ENCODE results near the gene MICAL2.

The MICAL2 gene

GRCh38 chr11:12091956-12092558 is 18.3 kb upstream of the MICAL2 start:
- H3K9ac ChIP-seq (ENCODE audit: low read length), result peak overlapping the region; percentile 14
- no peaks in the 10 kb centered on the region for H3K36me3 ChIP-seq (ENCODE audit: control insufficient read depth, insufficient read depth, low read length)
- no peaks in the 10 kb centered on the region for H3K9me3 ChIP-seq (ENCODE audit: control insufficient read depth, low read length)
- H3K27me3 ChIP-seq (ENCODE audit: control insufficient read depth, insufficient read depth, low read length), result no peaks in the 10 kb centered on the region
- H3K4me1 ChIP-seq (ENCODE audit: control insufficient read depth, insufficient read depth, low read length), result peaks cover 74% of the 10 kb centered on the region
- H3K4me3 ChIP-seq (ENCODE audit: low read length), result no peak overlapping the region

GRCh38 chr11:12092714-12093113 is 17.7 kb upstream of the MICAL2 start:
- Histone ChIP-seq H3K4me1 (ENCODE audit: control insufficient read depth, insufficient read depth, low read length) (peaks cover 67% of the 10 kb centered on the region), H3K9me3 (ENCODE audit: control insufficient read depth, low read length) (no peaks in the 10 kb centered on the region), H3K36me3 (ENCODE audit: control insufficient read depth, insufficient read depth, low read length) (no peaks in the 10 kb centered on the region), H3K4me3 (ENCODE audit: low read length) (no peak overlapping the region), H3K27me3 (ENCODE audit: control insufficient read depth, insufficient read depth, low read length) (no peaks in the 10 kb centered on the region), H3K9ac (ENCODE audit: low read length) (no peak overlapping the region)

GRCh38 chr11:12094872-12095800 is 15.3 kb upstream of the MICAL2 start:
- Histone ChIP-seq H3K9me3 (ENCODE audit: control insufficient read depth, low read length) (no peaks in the 10 kb centered on the region), H3K4me3 (ENCODE audit: low read length) (no peak overlapping the region), H3K4me1 (ENCODE audit: control insufficient read depth, insufficient read depth, low read length) (peaks cover 43% of the 10 kb centered on the region), H3K9ac (ENCODE audit: low read length) (no peak overlapping the region), H3K36me3 (ENCODE audit: control insufficient read depth, insufficient read depth, low read length) (no peaks in the 10 kb centered on the region), H3K27me3 (ENCODE audit: control insufficient read depth, insufficient read depth, low read length) (no peaks in the 10 kb centered on the region)

- Histone ChIP-seq H3K4me3 (ENCODE audit: low read length) (no peak overlapping the region), H3K27me3 (ENCODE audit: control insufficient read depth, insufficient read depth, low read length) (no peaks in the 10 kb centered on the region), H3K9me3 (ENCODE audit: control insufficient read depth, low read length) (no peaks in the 10 kb centered on the region), H3K36me3 (ENCODE audit: control insufficient read depth, insufficient read depth, low read length) (no peaks in the 10 kb centered on the region), H3K4me1 (ENCODE audit: control insufficient read depth, insufficient read depth, low read length) (peaks cover 34% of the 10 kb centered on the region), H3K9ac (ENCODE audit: low read length) (no peak overlapping the region)
Measured at GRCh38 chr11:12097219-12097618, 13.2 kb upstream of the MICAL2 start.

- H3K36me3 ChIP-seq (ENCODE audit: control insufficient read depth, insufficient read depth, low read length), result no peaks in the 10 kb centered on the region
- H3K4me3 ChIP-seq (ENCODE audit: low read length), result no peak overlapping the region
- H3K9me3 ChIP-seq (ENCODE audit: control insufficient read depth, low read length), result no peaks in the 10 kb centered on the region
- H3K9ac ChIP-seq (ENCODE audit: low read length), result no peak overlapping the region
- no peaks in the 10 kb centered on the region for H3K27me3 ChIP-seq (ENCODE audit: control insufficient read depth, insufficient read depth, low read length)
- H3K4me1 ChIP-seq (ENCODE audit: control insufficient read depth, insufficient read depth, low read length), result peaks cover 25% of the 10 kb centered on the region
Measured at GRCh38 chr11:12098601-12099000, 11.8 kb upstream of the MICAL2 start.

- Histone ChIP-seq H3K4me3 (ENCODE audit: low read length) (no peak overlapping the region), H3K4me1 (ENCODE audit: control insufficient read depth, insufficient read depth, low read length) (peaks cover 20% of the 10 kb centered on the region), H3K36me3 (ENCODE audit: control insufficient read depth, insufficient read depth, low read length) (no peaks in the 10 kb centered on the region), H3K27me3 (ENCODE audit: control insufficient read depth, insufficient read depth, low read length) (no peaks in the 10 kb centered on the region), H3K9ac (ENCODE audit: low read length) (no peak overlapping the region), H3K9me3 (ENCODE audit: control insufficient read depth, low read length) (no peaks in the 10 kb centered on the region)
Measured at GRCh38 chr11:12099132-12099873, 11.1 kb upstream of the MICAL2 start.

GRCh38 chr11:12100429-12100828 is 10.0 kb upstream of the MICAL2 start:
- H3K9ac ChIP-seq (ENCODE audit: low read length), result no peak overlapping the region
- no peak overlapping the region for H3K4me3 ChIP-seq (ENCODE audit: low read length)
- H3K27me3 ChIP-seq (ENCODE audit: control insufficient read depth, insufficient read depth, low read length), result no peaks in the 10 kb centered on the region

DNA sequence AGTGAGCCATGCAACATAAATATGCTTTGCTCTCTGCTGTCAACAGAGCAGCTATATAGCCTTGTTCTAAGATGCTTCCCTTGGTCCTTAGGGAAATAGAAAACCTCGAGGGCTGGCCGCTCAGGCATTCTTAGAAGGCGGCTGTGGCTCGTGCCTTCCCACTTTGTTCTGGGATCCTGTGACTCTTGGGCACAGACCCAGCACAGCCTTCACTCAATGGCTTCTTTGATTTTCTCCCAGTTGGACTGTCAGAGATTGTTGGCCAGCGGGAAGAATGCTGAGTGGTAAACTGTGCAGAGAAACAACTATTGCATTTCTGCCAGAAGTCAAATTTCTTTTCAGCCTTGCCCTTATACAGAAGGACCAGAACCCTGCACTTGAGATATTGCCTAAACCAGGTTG is 9.5 kb upstream of the MICAL2 start:
- H3K4me1 ChIP-seq (ENCODE audit: control insufficient read depth, insufficient read depth, low read length), result peaks cover 8% of the 10 kb centered on the region
- no peaks in the 10 kb centered on the region for H3K9me3 ChIP-seq (ENCODE audit: control insufficient read depth, low read length)
- H3K9ac ChIP-seq (ENCODE audit: low read length), result no peak overlapping the region
- H3K4me3 ChIP-seq (ENCODE audit: low read length), result no peak overlapping the region
- no peaks in the 10 kb centered on the region for H3K27me3 ChIP-seq (ENCODE audit: control insufficient read depth, insufficient read depth, low read length)
- H3K36me3 ChIP-seq (ENCODE audit: control insufficient read depth, insufficient read depth, low read length), result no peaks in the 10 kb centered on the region

More at GRCh38 chr11:12100429-12100828, 10.0 kb upstream of the MICAL2 start:
- Histone ChIP-seq H3K9me3 (ENCODE audit: control insufficient read depth, low read length) (no peaks in the 10 kb centered on the region), H3K36me3 (ENCODE audit: control insufficient read depth, insufficient read depth, low read length) (no peaks in the 10 kb centered on the region), H3K4me1 (ENCODE audit: control insufficient read depth, insufficient read depth, low read length) (peaks cover 12% of the 10 kb centered on the region)

DNA sequence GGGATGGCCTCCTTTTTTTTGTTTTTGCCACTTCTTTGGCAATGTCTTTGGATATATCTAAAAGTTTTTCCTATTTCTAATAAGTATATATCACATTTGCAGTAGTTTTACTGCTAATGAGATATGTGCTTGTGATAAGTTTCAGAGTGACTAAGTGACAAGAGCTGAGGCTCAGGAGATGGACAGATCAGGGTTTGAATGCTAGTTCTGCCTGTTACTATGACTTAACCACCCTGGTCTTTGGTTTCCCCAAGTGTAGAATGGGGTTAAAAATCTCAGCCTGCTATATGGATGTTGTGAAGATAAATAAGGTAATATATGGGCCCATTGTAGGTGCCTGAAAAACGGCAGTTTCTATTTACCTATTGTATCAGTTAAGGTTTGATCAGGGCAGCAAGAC is 9.1 kb upstream of the MICAL2 start:
- Histone ChIP-seq H3K9ac (ENCODE audit: low read length) (no peak overlapping the region), H3K27me3 (ENCODE audit: control insufficient read depth, insufficient read depth, low read length) (no peaks in the 10 kb centered on the region), H3K4me1 (ENCODE audit: control insufficient read depth, insufficient read depth, low read length) (peaks cover 7% of the 10 kb centered on the region), H3K4me3 (ENCODE audit: low read length) (no peak overlapping the region), H3K9me3 (ENCODE audit: control insufficient read depth, low read length) (no peaks in the 10 kb centered on the region), H3K36me3 (ENCODE audit: control insufficient read depth, insufficient read depth, low read length) (no peaks in the 10 kb centered on the region)

DNA sequence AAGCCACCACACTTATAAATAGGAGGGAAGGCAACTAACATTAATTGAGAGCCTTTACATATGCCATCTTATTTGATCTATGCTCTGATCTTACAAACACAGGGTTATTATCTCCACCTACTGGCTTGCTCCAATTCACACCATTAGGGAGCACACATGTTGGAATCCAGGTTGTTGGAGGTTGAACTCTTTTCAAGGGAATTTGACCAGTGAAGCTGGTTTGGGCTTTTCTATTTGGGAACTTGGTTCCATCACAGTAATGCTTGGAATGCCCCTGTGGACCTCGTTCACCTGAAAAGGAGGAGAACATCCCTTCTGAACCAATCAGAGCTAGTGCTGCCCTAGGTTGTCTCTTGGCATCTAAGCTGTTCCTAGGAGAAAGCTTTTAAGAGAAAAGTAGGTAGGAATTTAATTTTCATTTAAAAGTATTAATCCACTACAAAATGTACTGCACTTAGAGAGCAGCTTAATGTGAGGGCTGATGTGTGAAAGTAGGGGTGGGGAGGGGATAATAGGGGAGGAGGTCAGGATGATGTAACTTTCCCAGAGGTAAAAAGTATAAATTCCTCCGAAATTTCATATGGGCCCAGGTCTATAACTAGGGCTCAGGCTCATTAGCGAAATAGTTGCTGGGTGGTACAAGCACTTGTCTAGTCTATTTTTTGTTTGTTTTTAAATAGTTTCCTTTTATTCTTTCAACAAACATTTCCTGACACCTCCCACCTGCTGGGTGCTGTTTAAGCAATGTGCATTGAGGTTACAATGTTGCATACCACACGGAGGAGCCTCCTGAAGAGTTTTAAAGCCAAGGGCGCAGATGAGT is 7.6 kb upstream of the MICAL2 start:
- no peaks in the 10 kb centered on the region for H3K9me3 ChIP-seq (ENCODE audit: control insufficient read depth, low read length)
- H3K9ac ChIP-seq (ENCODE audit: low read length), result no peak overlapping the region
- H3K36me3 ChIP-seq (ENCODE audit: control insufficient read depth, insufficient read depth, low read length), result no peaks in the 10 kb centered on the region
- H3K4me1 ChIP-seq (ENCODE audit: control insufficient read depth, insufficient read depth, low read length), result peaks cover 7% of the 10 kb centered on the region
- no peaks in the 10 kb centered on the region for H3K27me3 ChIP-seq (ENCODE audit: control insufficient read depth, insufficient read depth, low read length)
- no peak overlapping the region for H3K4me3 ChIP-seq (ENCODE audit: low read length)

DNA sequence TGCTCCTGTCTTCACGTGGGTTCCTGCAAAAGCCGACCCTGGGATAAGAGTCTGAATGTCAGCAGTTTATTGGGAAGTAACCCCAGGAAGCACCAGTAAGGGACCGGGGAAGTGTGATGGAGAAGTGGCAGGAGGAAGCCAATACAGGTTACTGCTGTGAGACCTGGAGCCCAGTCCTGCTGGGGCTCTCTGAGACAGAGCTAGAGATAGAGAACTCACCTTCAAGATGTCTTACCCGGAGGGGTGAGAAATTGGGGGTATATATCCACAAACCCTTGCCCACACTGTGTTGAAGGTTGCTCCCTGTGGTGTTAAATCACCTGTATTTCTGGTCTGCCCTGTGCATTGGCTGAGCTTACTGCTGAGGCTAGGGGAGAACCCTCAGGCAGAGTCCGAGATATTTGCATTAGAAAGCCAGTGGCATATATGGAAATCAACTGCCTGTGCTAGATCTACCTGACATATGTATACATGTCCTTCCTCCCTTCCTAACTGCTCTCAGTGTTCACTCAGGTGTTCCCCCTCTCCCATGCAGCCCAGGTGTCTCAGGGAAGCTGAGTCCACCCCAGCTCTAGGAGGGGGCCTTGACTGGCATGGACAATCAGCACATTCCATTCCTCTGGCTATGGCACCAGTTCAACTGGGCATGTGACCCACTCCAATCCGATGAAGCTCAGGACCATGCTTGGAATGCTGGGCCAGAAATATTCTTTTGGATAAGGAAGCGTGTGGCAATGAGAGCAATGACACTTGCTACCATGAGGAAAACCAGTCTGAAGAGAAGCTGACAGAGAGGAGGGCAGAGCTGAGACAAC is 6.8 kb upstream of the MICAL2 start:
- Histone ChIP-seq H3K4me3 (ENCODE audit: low read length) (no peak overlapping the region), H3K9ac (ENCODE audit: low read length) (no peak overlapping the region), H3K4me1 (ENCODE audit: control insufficient read depth, insufficient read depth, low read length) (peaks cover 7% of the 10 kb centered on the region), H3K36me3 (ENCODE audit: control insufficient read depth, insufficient read depth, low read length) (no peaks in the 10 kb centered on the region), H3K27me3 (ENCODE audit: control insufficient read depth, insufficient read depth, low read length) (no peaks in the 10 kb centered on the region), H3K9me3 (ENCODE audit: control insufficient read depth, low read length) (no peaks in the 10 kb centered on the region)
